Muscle layer of duodenum (tissue), 2 donors: ENCODE data around the gene OR5P2.
"Not testable (repeated sequence)": the region's sequence is repeated elsewhere in the genome, so short reads cannot be mapped to it uniquely, and the experiment has no call there.

Experiments used
- H3K27ac ChIP-seq: one replicate; pipeline ENCODE4 v1.7.0; 2013; ENCODE audit warnings: mild to moderate bottlenecking, low read length
- H3K27me3 ChIP-seq: one replicate; pipeline ENCODE4 v1.7.0; 2013; ENCODE audit warnings: low read depth, mild to moderate bottlenecking, control low read depth, low read length
- H3K36me3 ChIP-seq, 2 donors: one replicate each; pipeline ENCODE4 v1.7.0; 2013; ENCODE audit warnings: low read length in 2 of 2, control low read depth in 1 of 2, mild to moderate bottlenecking in 1 of 2; ENCODE audit not compliant: insufficient read depth in 2 of 2, control insufficient read depth in 1 of 2
- H3K4me1 ChIP-seq, 2 donors: one replicate each; pipeline ENCODE4 v1.7.0; 2013; ENCODE audit warnings: low read length in 2 of 2, mild to moderate bottlenecking in 2 of 2, control low read depth in 1 of 2, moderate library complexity in 1 of 2; ENCODE audit not compliant: insufficient read depth in 2 of 2, control insufficient read depth in 1 of 2
- H3K4me3 ChIP-seq, 2 donors: one replicate each; pipeline ENCODE4 v1.7.0; 2013; ENCODE audit warnings: low read length in 2 of 2, low read depth in 1 of 2, mild to moderate bottlenecking in 1 of 2
- H3K9me3 ChIP-seq, 2 donors: one replicate each; pipeline ENCODE4 v1.7.0; 2013; ENCODE audit warnings: low read length in 2 of 2, control low read depth in 1 of 2, mild to moderate bottlenecking in 1 of 2; ENCODE audit not compliant: control insufficient read depth in 1 of 2
- donor health status: healthy.

Gene OR5P2

DNA sequence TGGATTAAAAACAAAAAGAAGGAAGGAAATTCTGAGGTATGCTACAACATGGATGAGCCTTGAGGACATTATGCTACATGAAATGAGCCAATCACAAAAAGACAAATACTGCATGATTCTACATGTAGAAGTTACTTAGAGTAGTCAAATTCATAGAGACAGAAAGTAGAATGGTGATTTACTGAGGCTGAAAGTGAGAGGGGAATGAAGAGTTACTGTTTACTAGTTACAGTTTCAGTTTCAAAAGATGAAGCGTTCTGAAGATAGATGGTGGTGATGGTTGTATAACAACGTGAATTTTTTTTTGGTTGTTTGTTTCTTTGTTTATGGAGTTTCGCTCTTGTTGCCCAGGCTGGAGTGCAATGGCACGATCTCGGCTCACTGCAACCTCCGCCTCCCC lies 9.5 kb downstream of the OR5P2 start:
- Histone ChIP-seq H3K4me1 (no peaks in the 10 kb centered on the region), H3K27me3 (no peaks in the 10 kb centered on the region), H3K36me3 (no peaks in the 10 kb centered on the region), H3K4me3 (no peak overlapping the region), H3K27ac (no peak overlapping the region), H3K9me3 (peaks cover 0 to 4% of the 10 kb centered on the region in 2 donors)

- Histone ChIP-seq H3K9me3 (no peaks in the 10 kb centered on the region), H3K27me3 (no peaks in the 10 kb centered on the region), H3K36me3 (no peaks in the 10 kb centered on the region), H3K4me1 (no peaks in the 10 kb centered on the region), H3K4me3 (no peak overlapping the region), H3K27ac (no peak overlapping the region)
These were observed 21.1 kb downstream of the OR5P2 start for GRCh38 chr11:7775689-7776088.

- not testable (repeated sequence) for H3K36me3 ChIP-seq, H3K9me3 ChIP-seq, H3K4me3 ChIP-seq, H3K27me3 ChIP-seq, H3K27ac ChIP-seq, H3K4me1 ChIP-seq
These were observed 32.4 kb downstream of the OR5P2 start for GRCh38 chr11:7764301-7764700.

DNA sequence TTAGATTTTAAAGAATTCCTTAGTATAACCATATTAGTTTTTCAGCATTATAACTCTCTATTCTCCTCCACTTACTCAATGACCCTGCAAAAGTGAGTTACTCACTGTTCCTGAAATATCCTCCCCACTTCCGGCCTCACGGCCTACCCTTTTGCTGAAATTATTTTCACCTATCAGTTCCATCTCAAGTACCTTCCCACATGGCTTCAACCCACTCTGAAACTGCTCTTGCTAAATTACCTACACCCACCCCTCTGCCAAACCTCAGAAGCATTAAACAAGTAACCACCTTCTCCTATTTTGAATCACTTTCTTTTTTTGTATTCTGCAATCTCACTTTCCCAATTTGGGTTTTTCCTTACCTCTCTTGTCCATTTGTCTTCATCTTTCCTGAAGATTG lies 37.7 kb downstream of the OR5P2 start:
- no peaks in the 10 kb centered on the region for H3K4me1 ChIP-seq
- no peaks in the 10 kb centered on the region for H3K9me3 ChIP-seq
- H3K36me3 ChIP-seq, result no peaks in the 10 kb centered on the region
- H3K27me3 ChIP-seq, result no peaks in the 10 kb centered on the region
- H3K4me3 ChIP-seq, result no peak overlapping the region
- no peak overlapping the region for H3K27ac ChIP-seq

- Histone ChIP-seq H3K27ac (no peak overlapping the region), H3K9me3 (no peaks in the 10 kb centered on the region), H3K4me1 (no peaks in the 10 kb centered on the region), H3K27me3 (no peaks in the 10 kb centered on the region), H3K4me3 (no peak overlapping the region), H3K36me3 (no peaks in the 10 kb centered on the region)
These were observed 47.3 kb downstream of the OR5P2 start for GRCh38 chr11:7749456-7749855.
